Motor neuron (in vitro differentiated cells): ENCODE data around the gene ADGRA1. TPM values are rescaled to one million over a fixed set of nuclear protein-coding genes. Genes with fewer than 3 reads are reported as not detected.

Experiments used
- ATAC-seq, 8 experiments: fragments of 200-7000 bp; cut with Tn5 transposase; replicated peaks in 6 of 8; 2 replicates each; pipeline ENCODE4 v1.8.0; 2021; ENCODE audit warnings: mild to moderate bottlenecking in 8 of 8, moderate library complexity in 8 of 8
- H3K27ac ChIP-seq, 2 donors: fragments of 250-450 bp; sonication (Bioruptor Pico); 2 replicates each; pipeline ENCODE4 v1.9.0; 2021; ENCODE audit warnings: antibody characterized with exemption in 2 of 2, mild to moderate bottlenecking in 2 of 2, moderate library complexity in 1 of 2
- H3K4me1 ChIP-seq, 2 donors: fragments of 250-450 bp; sonication (Bioruptor Pico); replicated peaks in 1 of 2; 2 replicates each; pipeline ENCODE4 v1.6.1; 2021; ENCODE audit warnings: antibody characterized with exemption in 2 of 2, mild to moderate bottlenecking in 2 of 2, moderate library complexity in 1 of 2
- H3K4me3 ChIP-seq, 5 donors: fragments of 250-450 bp; sonication (Bioruptor Pico); 2 replicates each; pipeline ENCODE4 v1.9.0; 2021; ENCODE audit warnings: antibody characterized with exemption in 5 of 5, mild to moderate bottlenecking in 5 of 5, moderate library complexity in 4 of 5
- WGBS, 10 experiments: fragments of 450-650 bp; shearing (Covaris generic); methylation state at CpG; one replicate each; pipeline ENCODE4 v1.0.0; 2022; 5-methylcytosine and 5-hydroxymethylcytosine counted together
- in situ Hi-C, 9 experiments: fragments of 400-800 bp; cut with MboI; loops; one replicate each; pipeline ENCODE4 v1.15.0; 2021; ENCODE audit warnings: low sequenced_read_pairs in 9 of 9, low pct_unique_long_range_greater_than_20kb in 2 of 9; ENCODE audit not compliant: unreplicated experiment in 9 of 9
- total RNA-seq, 8 experiments: library from RNA; unstranded; fragments of 300-600 nt; gene quantifications; 2 replicates each; pipeline versions ENCODE4 v1.2.3 to v1.2.4, GENCODE V29; 2022

ADGRA1 gene
- total RNA-seq, 8 experiments from 2014 or later, result 0.09 to 6.3 (median 1.9) TPM

- peak in 7 of 8 experiments; percentile 75 to 93 (median 86) for ATAC-seq
- in situ Hi-C loops, result loop anchor here in 5 of 9 experiments (10.0 to 25.0 kb wide), 2 partner anchors 180 to 187 kb away; partner anchors contain the start of gene CFAP46 (in 5 of the 5)
These were observed 36.9 kb downstream of the ADGRA1 start for GRCh38 chr10:133124357-133125211.

GRCh38 chr10:133125901-133126300, 38.2 kb downstream of the ADGRA1 start:
- in situ Hi-C loops, result loop anchor here in 2 of 9 experiments (10.0 kb wide), 1 partner anchor 181 kb away; the partner anchor contains the start of gene CFAP46 (in 2 of the 2)
- Histone ChIP-seq H3K4me1 (peaks cover 7 to 14% of the 10 kb centered on the region in 2 donors), H3K27ac (no peak overlapping the region), H3K4me3 (no peak overlapping the region)
- ATAC-seq, result no peak
- 7 to 100% (median 82%) methylated on average over 1 to 8 of the region's 9 CpGs; no CpG with 5 or more reads in 2 of the 10 experiments for WGBS, 10 experiments

More at GRCh38 chr10:133124357-133125211, 36.9 kb downstream of the ADGRA1 start:
- Histone ChIP-seq H3K4me1 (peaks cover 4 to 5% of the 10 kb centered on the region in 2 donors), H3K27ac (no peak overlapping the region), H3K4me3 (no peak overlapping the region)
- WGBS, 10 experiments, result 0 to 85% (median 34%) methylated on average over 4 to 12 of the region's 58 CpGs; no CpG with 5 or more reads in 4 of the 10 experiments

GRCh38 chr10:133126431-133127290, 38.9 kb downstream of the ADGRA1 start:
- in situ Hi-C loops, result loop anchor here in 2 of 9 experiments (10.0 kb wide), 1 partner anchor 182 kb away; the partner anchor contains the start of gene CFAP46 (in 2 of the 2)
- 75 to 100% (median 81%) methylated on average over 2 to 15 of the region's 57 CpGs; no CpG with 5 or more reads in 5 of the 10 experiments for WGBS, 10 experiments
- no peak for ATAC-seq
- Histone ChIP-seq H3K27ac (no peak overlapping the region), H3K4me3 (no peak overlapping the region), H3K4me1 (peaks cover 7 to 14% of the 10 kb centered on the region in 2 donors)

- ATAC-seq, result no peak
- Histone ChIP-seq H3K4me1 (peaks cover 7 to 14% of the 10 kb centered on the region in 2 donors), H3K4me3 (no peak overlapping the region), H3K27ac (no peak overlapping the region)
- in situ Hi-C loops, result loop anchor here in 2 of 9 experiments (10.0 kb wide), 1 partner anchor 183 kb away; the partner anchor contains the start of gene CFAP46 (in 2 of the 2)
- WGBS, 10 experiments, result 60 to 100% (median 85%) methylated on average over 1 to 4 of the region's 36 CpGs; no CpG with 5 or more reads in 7 of the 10 experiments
These were observed 39.8 kb downstream of the ADGRA1 start for GRCh38 chr10:133127291-133128125.

- 95% methylated on average over 4 of the region's 83 CpGs; no CpG with 5 or more reads in 9 of the 10 experiments for WGBS, 10 experiments
- in situ Hi-C loops, result loop anchor here in 2 of 9 experiments (10.0 kb wide), 1 partner anchor 184 kb away; the partner anchor contains the start of gene CFAP46 (in 2 of the 2)
- no peak overlapping the region for H3K4me3 ChIP-seq
- H3K4me1 ChIP-seq, result peaks cover 7 to 14% of the 10 kb centered on the region in 2 donors
- ATAC-seq, result no peak
- H3K27ac ChIP-seq, result no peak overlapping the region
These were observed 40.7 kb downstream of the ADGRA1 start for GRCh38 chr10:133128126-133129070.

GRCh38 chr10:133129071-133129858, 41.5 kb downstream of the ADGRA1 start:
- Histone ChIP-seq H3K4me1 (peaks cover 7 to 12% of the 10 kb centered on the region in 2 donors), H3K4me3 (no peak overlapping the region), H3K27ac (no peak overlapping the region)
- WGBS, 10 experiments, result 73 to 84% methylated on average over 2 to 7 of the region's 39 CpGs; no CpG with 5 or more reads in 8 of the 10 experiments
- in situ Hi-C loops, result loop anchor here in 2 of 9 experiments (10.0 kb wide), 1 partner anchor 184 kb away; the partner anchor contains the start of gene CFAP46 (in 2 of the 2)
- ATAC-seq, result peak in 3 of 8 experiments; percentile 14 to 44 (median 39)

GRCh38 chr10:133129859-133130495, 42.3 kb downstream of the ADGRA1 start:
- peaks cover 4 to 9% of the 10 kb centered on the region in 2 donors for H3K4me1 ChIP-seq
- no peak overlapping the region for H3K4me3 ChIP-seq
- 0 to 50% (median 37%) methylated on average over 1 to 5 of the region's 20 CpGs; no CpG with 5 or more reads in 5 of the 10 experiments for WGBS, 10 experiments
- H3K27ac ChIP-seq, result no peak overlapping the region
- peak in 5 of 8 experiments; percentile 37 to 69 (median 51) for ATAC-seq
- in situ Hi-C loops, result loop anchor here in 2 of 9 experiments (10.0 kb wide), 1 partner anchor 185 kb away; the partner anchor contains the start of gene CFAP46 (in 2 of the 2)

- Histone ChIP-seq H3K4me3 (no peak overlapping the region), H3K4me1 (peaks cover 4 to 9% of the 10 kb centered on the region in 2 donors), H3K27ac (no peak overlapping the region)
- no peak for ATAC-seq
- WGBS, 10 experiments, result 15 to 94% (median 73%) methylated on average over 2 to 11 of the region's 11 CpGs; no CpG with 5 or more reads in 2 of the 10 experiments
- in situ Hi-C loops, result no loop called here
These were observed 42.9 kb downstream of the ADGRA1 start for GRCh38 chr10:133130602-133131001.

- in situ Hi-C loops, result no loop called here
- WGBS, 10 experiments, result 48 to 80% (median 64%) methylated on average over 4 to 17 of the region's 18 CpGs; no CpG with 5 or more reads in 4 of the 10 experiments
- no peak for ATAC-seq
- H3K4me3 ChIP-seq, result no peak overlapping the region
- H3K27ac ChIP-seq, result no peak overlapping the region
- peaks cover 4 to 9% of the 10 kb centered on the region in 2 donors for H3K4me1 ChIP-seq
These were observed 43.3 kb downstream of the ADGRA1 start for GRCh38 chr10:133131053-133131452.
